ENCODE measurements around the gene NCLN.
"Not testable (repeated sequence)": the region's sequence is repeated elsewhere in the genome, so short reads cannot be mapped to it uniquely, and the experiment has no call there.

NCLN gene

GRCh38 chr19:3157096-3157845 lies 28.5 kb upstream of the NCLN start:
- H3K36me3 ChIP-seq (ENCODE audit: insufficient read depth, low read length): no peaks in the 10 kb centered on the region
- H3K9me3 ChIP-seq (ENCODE audit: insufficient read depth, low read depth, low read length): no peaks in the 10 kb centered on the region
- no peaks in the 10 kb centered on the region for H3K4me1 ChIP-seq (ENCODE audit: insufficient read depth, low read length)
- no peak overlapping the region for H3K4me3 ChIP-seq (ENCODE audit: low read length)
- H3K27ac ChIP-seq (ENCODE audit: low read depth, low read length): no peak overlapping the region
- H3K9ac ChIP-seq (ENCODE audit: low read depth, low read length): no peak overlapping the region
- WGBS: 93% methylated on average over 23 of the region's 23 CpGs
- H3K27me3 ChIP-seq (ENCODE audit: insufficient read depth, low read length): no peaks in the 10 kb centered on the region

GRCh38 chr19:3159565-3159964 lies 26.2 kb upstream of the NCLN start:
- H3K27me3 ChIP-seq (ENCODE audit: insufficient read depth, low read length): peaks cover 6% of the 10 kb centered on the region
- H3K4me1 ChIP-seq (ENCODE audit: insufficient read depth, low read length): no peaks in the 10 kb centered on the region
- H3K4me3 ChIP-seq (ENCODE audit: low read length): no peak overlapping the region
- no peaks in the 10 kb centered on the region for H3K36me3 ChIP-seq (ENCODE audit: insufficient read depth, low read length)
- no peak overlapping the region for H3K9ac ChIP-seq (ENCODE audit: low read depth, low read length)
- no peaks in the 10 kb centered on the region for H3K9me3 ChIP-seq (ENCODE audit: insufficient read depth, low read depth, low read length)
- H3K27ac ChIP-seq (ENCODE audit: low read depth, low read length): peak overlapping the region; percentile 35; the same call in 1 of the 2 replicates
- WGBS: 59% methylated on average over 8 of the region's 8 CpGs

- H3K4me3 ChIP-seq (ENCODE audit: low read length): no peak overlapping the region
- no peaks in the 10 kb centered on the region for H3K4me1 ChIP-seq (ENCODE audit: insufficient read depth, low read length)
- H3K27ac ChIP-seq (ENCODE audit: low read depth, low read length): no peak overlapping the region
- no peaks in the 10 kb centered on the region for H3K9me3 ChIP-seq (ENCODE audit: insufficient read depth, low read depth, low read length)
- 78% methylated on average over 3 of the region's 3 CpGs for WGBS
- no peaks in the 10 kb centered on the region for H3K36me3 ChIP-seq (ENCODE audit: insufficient read depth, low read length)
- peaks cover 6% of the 10 kb centered on the region for H3K27me3 ChIP-seq (ENCODE audit: insufficient read depth, low read length)
- H3K9ac ChIP-seq (ENCODE audit: low read depth, low read length): no peak overlapping the region
Measured at GRCh38 chr19:3160219-3160618, 25.5 kb upstream of the NCLN start.

- Histone ChIP-seq H3K9ac (ENCODE audit: low read depth, low read length) (no peak overlapping the region), H3K9me3 (ENCODE audit: insufficient read depth, low read depth, low read length) (no peaks in the 10 kb centered on the region), H3K27ac (ENCODE audit: low read depth, low read length) (no peak overlapping the region), H3K4me3 (ENCODE audit: low read length) (no peak overlapping the region), H3K4me1 (ENCODE audit: insufficient read depth, low read length) (no peaks in the 10 kb centered on the region), H3K27me3 (ENCODE audit: insufficient read depth, low read length) (peaks cover 6% of the 10 kb centered on the region), H3K36me3 (ENCODE audit: insufficient read depth, low read length) (no peaks in the 10 kb centered on the region)
- WGBS: 97% methylated on average over 2 of the region's 4 CpGs
Measured at GRCh38 chr19:3161453-3161852, 24.3 kb upstream of the NCLN start.

- Histone ChIP-seq H3K4me1 (ENCODE audit: insufficient read depth, low read length) (no peaks in the 10 kb centered on the region), H3K9ac (ENCODE audit: low read depth, low read length) (no peak overlapping the region), H3K36me3 (ENCODE audit: insufficient read depth, low read length) (no peaks in the 10 kb centered on the region), H3K27me3 (ENCODE audit: insufficient read depth, low read length) (peaks cover 6% of the 10 kb centered on the region), H3K4me3 (ENCODE audit: low read length) (no peak overlapping the region), H3K27ac (ENCODE audit: low read depth, low read length) (no peak overlapping the region), H3K9me3 (ENCODE audit: insufficient read depth, low read depth, low read length) (no peaks in the 10 kb centered on the region)
- 80% methylated on average over 38 of the region's 38 CpGs for WGBS
Measured at GRCh38 chr19:3162418-3163229, 23.1 kb upstream of the NCLN start.

- H3K27me3 ChIP-seq (ENCODE audit: insufficient read depth, low read length): peaks cover 6% of the 10 kb centered on the region
- no peaks in the 10 kb centered on the region for H3K4me1 ChIP-seq (ENCODE audit: insufficient read depth, low read length)
- peak overlapping the region; percentile 40 for H3K4me3 ChIP-seq (ENCODE audit: low read length)
- H3K36me3 ChIP-seq (ENCODE audit: insufficient read depth, low read length): no peaks in the 10 kb centered on the region
- peak overlapping the region; percentile 17 for H3K9ac ChIP-seq (ENCODE audit: low read depth, low read length)
- no peak overlapping the region for H3K27ac ChIP-seq (ENCODE audit: low read depth, low read length)
- WGBS: 6% methylated on average over 26 of the region's 27 CpGs
- H3K9me3 ChIP-seq (ENCODE audit: insufficient read depth, low read depth, low read length): no peaks in the 10 kb centered on the region
Measured at GRCh38 chr19:3163230-3163886, 22.4 kb upstream of the NCLN start.

- no peaks in the 10 kb centered on the region for H3K9me3 ChIP-seq (ENCODE audit: insufficient read depth, low read depth, low read length)
- no peak overlapping the region for H3K27ac ChIP-seq (ENCODE audit: low read depth, low read length)
- peak overlapping the region; percentile 40 for H3K4me3 ChIP-seq (ENCODE audit: low read length)
- peaks cover 6% of the 10 kb centered on the region for H3K27me3 ChIP-seq (ENCODE audit: insufficient read depth, low read length)
- H3K4me1 ChIP-seq (ENCODE audit: insufficient read depth, low read length): no peaks in the 10 kb centered on the region
- 77% methylated on average over 7 of the region's 7 CpGs for WGBS
- 0 out of 2 replicates have a peak overlapping the region, but pooled peaks have one; percentile 17 for H3K9ac ChIP-seq (ENCODE audit: low read depth, low read length)
- H3K36me3 ChIP-seq (ENCODE audit: insufficient read depth, low read length): no peaks in the 10 kb centered on the region
Measured at GRCh38 chr19:3163943-3164342, 21.8 kb upstream of the NCLN start.

- H3K9me3 ChIP-seq (ENCODE audit: insufficient read depth, low read depth, low read length): no peaks in the 10 kb centered on the region
- no peaks in the 10 kb centered on the region for H3K36me3 ChIP-seq (ENCODE audit: insufficient read depth, low read length)
- H3K9ac ChIP-seq (ENCODE audit: low read depth, low read length): no peak overlapping the region
- no peaks in the 10 kb centered on the region for H3K4me1 ChIP-seq (ENCODE audit: insufficient read depth, low read length)
- no peak overlapping the region for H3K27ac ChIP-seq (ENCODE audit: low read depth, low read length)
- no peak overlapping the region for H3K4me3 ChIP-seq (ENCODE audit: low read length)
- H3K27me3 ChIP-seq (ENCODE audit: insufficient read depth, low read length): peaks cover 6% of the 10 kb centered on the region
- WGBS: 82% methylated on average over 13 of the region's 13 CpGs
Measured at GRCh38 chr19:3167533-3168272, 18.0 kb upstream of the NCLN start.

- no peaks in the 10 kb centered on the region for H3K27me3 ChIP-seq (ENCODE audit: insufficient read depth, low read length)
- H3K4me1 ChIP-seq (ENCODE audit: insufficient read depth, low read length): no peaks in the 10 kb centered on the region
- H3K9ac ChIP-seq (ENCODE audit: low read depth, low read length): no peak overlapping the region
- no peaks in the 10 kb centered on the region for H3K9me3 ChIP-seq (ENCODE audit: insufficient read depth, low read depth, low read length)
- H3K4me3 ChIP-seq (ENCODE audit: low read length): no peak overlapping the region
- no peaks in the 10 kb centered on the region for H3K36me3 ChIP-seq (ENCODE audit: insufficient read depth, low read length)
- 90% methylated on average over 15 of the region's 15 CpGs for WGBS
- no peak overlapping the region for H3K27ac ChIP-seq (ENCODE audit: low read depth, low read length)
Measured at GRCh38 chr19:3171894-3172672, 13.6 kb upstream of the NCLN start.

GRCh38 chr19:3172673-3173000 lies 13.1 kb upstream of the NCLN start:
- H3K27me3 ChIP-seq (ENCODE audit: insufficient read depth, low read length); H3K27ac ChIP-seq (ENCODE audit: low read depth, low read length); H3K4me3 ChIP-seq (ENCODE audit: low read length); H3K36me3 ChIP-seq (ENCODE audit: insufficient read depth, low read length); H3K9ac ChIP-seq (ENCODE audit: low read depth, low read length); H3K9me3 ChIP-seq (ENCODE audit: insufficient read depth, low read depth, low read length); H3K4me1 ChIP-seq (ENCODE audit: insufficient read depth, low read length): not testable (repeated sequence)
- 81% methylated on average over 6 of the region's 6 CpGs for WGBS

Data from HUES64 (cell line).